HG03460 (cell line): Measurements from ENCODE around the gene SLC41A3.

Experiments used
- ATAC-seq: cut with Tn5 transposase; IDR thresholded peaks from one replicate; pipeline ENCODE4 v1.9.1; 2021; ENCODE audit not compliant: unreplicated experiment

SLC41A3 gene

DNA sequence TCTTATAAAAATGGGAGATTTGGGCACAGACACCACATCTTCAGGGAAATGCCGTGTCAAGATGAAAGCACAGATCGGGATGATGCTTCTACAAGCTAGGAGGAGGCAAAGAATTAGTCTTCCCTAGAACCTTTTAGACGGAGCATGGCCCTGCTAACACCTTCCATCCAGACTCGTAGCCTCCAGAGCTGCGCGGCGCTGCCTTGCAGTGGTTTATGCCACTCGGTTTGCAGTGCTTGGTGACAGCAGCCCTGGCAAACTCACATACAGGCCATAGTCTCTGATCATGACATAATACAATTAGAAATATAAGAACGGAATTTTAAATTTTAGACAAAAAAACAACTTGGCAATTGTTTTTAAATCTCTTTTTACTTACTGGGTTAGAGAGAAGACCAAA lies 37.1 kb upstream of the SLC41A3 start:
- no peak for ATAC-seq

GRCh38 chr3:126119976-126120375 lies 36.1 kb upstream of the SLC41A3 start:
- ATAC-seq = no peak

DNA sequence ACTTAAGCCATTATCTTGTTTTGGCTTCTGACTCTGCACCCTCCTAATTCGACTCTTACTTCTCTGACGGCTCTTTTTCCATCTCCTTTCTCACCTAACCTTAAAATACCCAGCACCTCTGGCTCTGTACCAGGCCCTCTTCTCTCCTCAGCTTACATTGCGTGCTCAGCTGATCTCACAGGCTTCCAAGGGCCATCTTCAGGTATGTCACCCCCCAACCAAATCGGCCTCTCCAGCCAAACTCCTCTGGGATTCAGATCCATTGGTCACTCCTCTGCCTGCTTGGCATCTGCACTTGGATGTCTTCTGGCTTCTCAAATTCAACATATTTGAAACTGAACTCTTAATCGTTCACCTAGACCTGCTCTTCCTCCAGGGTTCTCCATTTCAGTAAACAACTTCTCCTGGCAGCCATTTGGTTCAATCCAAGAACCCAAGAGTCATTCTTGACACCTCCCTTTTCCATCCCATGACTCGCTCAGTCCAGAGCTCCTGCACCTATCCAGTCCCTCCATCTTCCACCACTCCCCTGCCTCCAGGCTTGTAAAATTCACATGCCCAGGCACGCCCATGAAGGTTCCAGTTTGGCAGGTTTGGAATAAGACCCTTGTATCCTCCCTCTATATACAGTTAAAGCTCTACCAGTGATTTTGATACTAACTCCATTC lies 35.2 kb upstream of the SLC41A3 start:
- ATAC-seq = no peak

DNA sequence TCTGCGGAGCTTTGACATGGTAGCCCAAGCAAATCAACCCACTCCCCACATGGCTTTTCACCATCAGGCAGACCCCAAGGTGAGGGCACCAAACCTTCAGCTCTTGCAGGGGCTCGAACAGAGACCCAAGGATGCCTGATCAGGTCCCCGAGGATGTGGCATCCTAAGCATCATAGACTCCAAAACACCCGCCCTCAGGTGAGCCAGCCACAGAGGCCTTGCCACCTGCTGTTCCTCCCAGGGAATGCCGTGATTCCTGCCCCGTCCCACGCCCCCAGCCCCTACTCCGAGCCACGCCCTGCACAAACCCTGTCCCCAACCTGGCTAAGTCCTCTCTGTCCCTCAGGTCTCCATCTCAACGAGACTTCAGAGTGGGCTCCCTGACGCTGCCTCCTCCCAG lies 34.7 kb upstream of the SLC41A3 start:
- ATAC-seq = no peak

- ATAC-seq = no peak
Observed at GRCh38 chr3:126117786-126118185, 33.9 kb upstream of the SLC41A3 start.

DNA sequence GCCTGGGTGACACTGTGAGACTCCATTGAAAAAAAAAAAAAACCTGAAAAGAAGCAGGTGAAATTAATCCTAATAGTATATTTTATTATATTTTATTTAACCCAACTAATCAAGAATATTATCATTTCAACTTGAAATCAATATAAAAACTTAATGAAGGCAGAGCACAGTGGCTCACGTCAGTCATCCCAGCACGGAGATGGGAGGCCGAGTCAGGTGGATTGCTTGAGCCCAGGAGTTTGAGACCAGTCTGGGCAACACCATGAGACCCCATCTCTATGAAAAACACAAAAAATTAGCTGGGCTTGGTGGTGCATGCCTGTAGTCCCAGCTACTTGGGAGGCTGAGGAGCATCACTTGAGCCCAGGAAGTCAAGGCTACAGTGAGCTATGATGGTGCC lies 33.3 kb upstream of the SLC41A3 start:
- ATAC-seq = no peak

DNA sequence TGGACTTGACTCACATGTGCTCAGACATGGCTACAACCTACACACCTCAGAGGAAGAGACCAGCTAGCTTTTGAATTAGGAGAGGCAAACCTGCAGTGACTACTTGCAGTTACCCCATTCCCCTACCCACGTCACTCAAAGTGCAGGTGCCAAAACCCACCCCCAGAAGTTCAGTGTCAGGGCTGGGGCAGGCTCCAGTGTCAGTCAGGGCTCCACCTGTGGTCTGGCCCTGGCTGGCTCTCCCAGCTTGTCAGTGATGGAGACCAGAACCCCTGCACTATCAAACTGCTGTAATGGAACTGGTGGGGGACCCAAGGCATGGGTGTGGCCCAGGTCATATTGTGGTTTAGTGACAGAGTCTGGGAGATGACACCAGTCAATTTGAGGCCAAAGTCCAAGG lies 32.6 kb upstream of the SLC41A3 start:
- no peak for ATAC-seq

DNA sequence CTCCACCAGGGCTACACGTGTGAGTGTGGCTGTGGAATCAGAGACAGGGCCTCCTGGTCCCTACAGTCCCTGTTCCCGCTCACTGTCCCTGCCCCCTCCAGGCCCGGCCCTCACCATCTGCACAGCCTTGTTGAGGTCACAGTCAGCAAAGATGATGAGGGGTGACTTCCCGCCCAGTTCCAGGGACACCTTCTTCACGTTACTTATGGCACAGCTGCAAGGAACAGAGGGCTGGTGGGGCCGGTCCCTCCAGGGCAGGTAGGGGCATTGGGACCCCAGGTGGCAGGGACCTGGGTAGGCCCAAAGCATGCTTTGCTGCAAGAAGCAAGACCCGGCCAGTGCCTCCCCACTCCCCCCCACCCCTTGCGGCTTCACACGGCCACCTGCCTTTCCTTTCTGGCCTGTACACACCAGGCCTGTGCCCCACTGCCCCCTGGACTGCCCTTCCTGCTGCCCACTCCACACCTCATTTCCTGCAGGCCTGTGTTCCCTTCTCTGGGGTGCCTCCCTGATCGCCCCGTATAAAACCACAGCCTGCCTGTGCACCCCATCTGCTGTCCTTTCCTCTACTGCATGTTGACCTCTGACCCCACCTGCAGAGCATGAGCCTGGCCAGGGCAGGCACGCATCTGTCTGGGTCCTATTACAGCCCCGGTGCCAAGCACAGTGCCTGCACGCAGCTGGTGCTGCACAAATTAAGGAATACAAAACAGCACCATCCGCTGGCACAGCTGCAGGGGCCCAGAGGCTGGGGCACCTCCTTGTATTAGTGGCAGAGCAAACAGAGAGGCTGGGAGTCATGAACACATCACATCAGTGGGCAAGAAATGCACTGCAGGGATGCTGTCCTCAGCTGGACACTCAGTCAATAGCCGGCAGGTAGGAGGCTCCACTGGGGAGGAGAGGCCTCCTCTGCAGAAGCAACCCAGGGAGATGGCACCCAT lies 30.8 kb upstream of the SLC41A3 start:
- no peak for ATAC-seq

DNA sequence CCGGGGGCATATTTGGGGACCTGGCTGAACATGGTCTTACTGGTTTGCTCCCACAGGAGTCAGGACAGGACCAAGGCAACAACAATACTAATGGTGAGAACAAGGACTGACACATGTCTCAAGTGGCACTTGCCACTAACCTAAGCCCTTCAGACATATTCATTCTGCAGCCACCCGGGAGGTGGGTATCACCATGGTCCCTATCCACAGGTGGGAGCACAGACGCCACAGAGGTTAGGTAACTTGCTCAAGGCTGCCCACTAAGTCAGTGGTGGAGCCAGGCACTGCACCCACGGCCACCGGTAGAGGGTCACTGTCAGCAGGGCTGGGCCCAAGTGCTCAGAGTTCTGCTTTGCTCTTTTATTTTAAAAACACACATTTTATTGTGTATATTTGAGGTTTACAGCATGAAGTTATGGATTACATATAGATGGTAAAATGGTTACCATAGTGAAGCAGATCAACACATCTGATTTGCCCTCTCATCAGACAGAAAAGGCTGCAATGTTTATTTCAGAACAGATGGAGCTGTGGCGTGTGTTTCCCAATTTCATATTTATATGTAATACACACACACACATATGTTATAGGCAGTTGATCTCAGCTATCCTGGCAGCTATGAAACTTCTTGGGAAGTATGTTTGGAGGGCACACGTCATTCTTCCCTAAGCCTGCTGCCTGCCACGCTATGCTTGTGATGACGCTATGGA lies 30.0 kb upstream of the SLC41A3 start:
- no peak for ATAC-seq

DNA sequence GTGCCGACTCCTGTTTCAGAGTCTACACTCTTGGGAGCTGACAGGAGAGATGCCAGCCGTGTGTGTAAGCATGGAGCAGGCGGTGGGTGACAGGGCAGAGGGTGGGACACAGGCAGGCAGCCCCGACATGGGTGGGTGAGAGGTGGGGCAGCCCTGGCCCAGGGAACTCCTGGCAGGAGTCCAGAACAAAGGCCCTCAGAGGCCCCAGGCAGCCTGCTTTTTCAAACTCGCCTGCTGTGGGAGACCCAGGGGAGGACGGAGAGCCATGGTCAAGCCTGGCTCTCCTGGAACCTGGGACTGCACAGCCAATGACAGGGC lies 29.3 kb upstream of the SLC41A3 start:
- no peak for ATAC-seq

- ATAC-seq = no peak
Observed at GRCh38 chr3:126112531-126113237, 28.8 kb upstream of the SLC41A3 start.

DNA sequence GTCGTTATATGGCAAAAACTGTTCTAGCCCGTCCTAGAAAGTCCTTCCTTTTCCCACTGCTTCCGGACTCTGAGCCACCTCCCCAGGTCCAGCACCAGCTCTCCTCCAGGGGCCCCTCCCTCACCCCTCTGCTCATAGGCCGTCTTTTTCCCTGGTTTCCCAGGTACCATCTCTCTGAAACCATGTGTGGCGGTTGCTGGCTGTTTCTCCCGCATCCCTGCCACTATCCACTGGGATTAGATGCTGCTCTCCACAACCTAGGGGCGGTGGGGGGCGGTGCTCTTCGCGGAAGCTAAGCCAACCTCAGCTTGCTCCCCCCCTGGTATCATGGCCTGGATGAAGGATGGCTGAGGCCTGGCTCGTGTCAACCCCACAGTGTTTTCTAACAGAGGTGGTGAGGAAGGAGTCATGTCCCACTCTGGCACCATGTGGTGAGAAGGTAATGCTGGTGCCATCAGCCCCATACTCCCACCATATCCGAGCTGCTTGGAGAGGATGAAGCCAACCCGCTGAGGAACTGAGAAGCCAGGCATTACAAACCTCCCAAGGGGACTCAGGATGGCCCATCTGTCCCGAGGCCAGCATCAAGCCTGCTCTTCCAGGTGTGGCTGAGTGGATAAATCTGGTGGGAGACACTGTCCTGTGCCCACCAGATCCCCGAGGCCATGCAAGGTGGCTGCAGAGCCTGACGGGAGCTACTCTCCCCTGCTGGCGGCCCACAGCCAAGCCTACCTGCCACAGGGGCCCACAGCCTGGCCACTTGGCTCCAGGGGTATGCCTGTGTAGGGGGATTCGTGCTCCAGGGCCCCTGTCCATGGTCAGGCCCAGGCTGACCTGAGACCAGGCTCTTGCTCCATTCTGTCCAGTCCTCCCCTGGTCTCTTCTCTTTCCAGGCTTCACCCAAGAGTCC lies 27.9 kb upstream of the SLC41A3 start:
- ATAC-seq = no peak

DNA sequence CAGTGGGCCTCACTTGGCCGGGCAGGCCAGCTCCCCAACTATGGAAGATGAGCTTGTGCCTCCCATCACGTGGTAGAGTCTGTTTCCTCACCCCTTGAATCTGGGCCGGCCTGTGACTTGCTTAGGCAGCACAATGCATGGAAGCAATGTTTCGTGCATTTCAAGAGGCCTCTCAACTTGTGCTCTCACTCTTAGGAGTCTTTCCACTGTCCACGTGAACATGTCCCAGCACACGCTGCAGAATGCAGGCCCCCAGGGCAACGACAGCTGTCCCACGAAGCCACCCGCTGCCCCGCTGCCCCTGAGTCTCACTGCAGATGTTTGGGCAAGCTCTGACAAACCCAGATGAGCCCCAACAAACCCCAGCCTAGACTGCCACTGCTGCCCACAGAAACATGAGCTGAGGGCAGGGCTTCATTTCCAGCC lies 27.2 kb upstream of the SLC41A3 start:
- ATAC-seq = no peak

DNA sequence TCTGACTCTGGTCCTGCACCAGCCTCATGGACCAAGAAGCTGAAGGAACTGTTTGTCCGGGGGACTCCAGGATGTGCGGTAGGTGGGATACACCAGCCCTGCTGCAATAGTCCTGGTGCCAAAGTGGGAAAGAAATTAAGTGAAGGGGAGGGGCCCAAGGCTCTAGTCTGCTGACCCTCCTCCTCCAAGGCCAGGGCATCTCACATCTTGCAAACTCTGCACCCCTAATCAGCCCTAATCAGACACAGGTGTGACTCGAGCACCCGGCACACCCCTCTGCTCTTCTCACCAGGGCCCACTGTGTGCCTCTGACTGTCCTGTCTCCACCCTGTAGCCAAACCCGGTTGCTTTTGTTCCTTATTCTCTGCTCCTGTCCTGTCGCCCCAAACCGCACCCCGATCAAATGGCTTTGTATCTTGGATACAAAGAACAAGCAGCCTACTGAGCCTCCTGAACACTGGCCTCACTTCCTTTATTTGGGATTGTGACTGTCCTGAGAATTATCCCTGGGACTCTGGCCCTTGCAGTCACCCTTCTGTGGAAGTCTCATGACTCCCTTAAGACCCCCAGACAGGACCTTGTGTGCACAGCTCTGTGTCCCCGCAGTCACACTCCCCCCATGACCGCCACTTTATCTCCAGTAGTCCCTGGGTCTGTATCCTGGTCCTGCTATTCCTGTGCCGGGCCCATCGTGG lies 26.7 kb upstream of the SLC41A3 start:
- ATAC-seq = no peak

DNA sequence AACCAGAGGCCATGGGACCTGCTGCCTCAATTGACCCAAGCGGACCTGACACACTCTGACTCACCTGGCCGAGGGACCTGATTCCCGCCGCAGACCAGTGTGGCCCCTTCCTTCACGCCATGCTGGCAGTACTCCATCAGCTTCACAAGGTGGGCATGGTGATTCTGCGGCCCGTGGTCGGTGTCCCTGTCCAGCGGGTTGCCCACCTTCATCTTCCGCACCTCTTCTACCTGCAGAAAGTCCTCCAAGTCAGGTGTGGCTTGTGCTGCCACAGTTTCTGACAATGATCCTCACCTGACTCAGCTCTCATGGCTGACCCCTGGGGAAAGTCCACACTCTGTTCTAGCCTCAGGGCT lies 25.9 kb upstream of the SLC41A3 start:
- ATAC-seq = no peak

GRCh38 chr3:126109146-126109879 lies 25.4 kb upstream of the SLC41A3 start:
- ATAC-seq = no peak

GRCh38 chr3:126108676-126109050 lies 24.7 kb upstream of the SLC41A3 start:
- no peak for ATAC-seq

GRCh38 chr3:126107957-126108675 lies 24.2 kb upstream of the SLC41A3 start:
- ATAC-seq = no peak
